Left hindlimb (tissue), 1 donor: ENCODE results near the gene FNDC1.
"Not testable (repeated sequence)": the region's sequence is repeated elsewhere in the genome, so short reads cannot be mapped to it uniquely, and the experiment has no call there.

Experiments used
- DNase-seq: peaks from one replicate; pipeline ENCODE4 v3.0.0-alpha.2; 2018

FNDC1 gene

GRCh38 chr6:159169193-159169555 lies at the start of gene FNDC1:
Gene FNDC1 (plus strand): TSS chr6:159169400. CDS start chr6:159169597, 197 bp downstream.
- peak; percentile 66 for DNase-seq

- no peak for DNase-seq
These were observed 49.4 kb upstream of the FNDC1 start for GRCh38 chr6:159119791-159120190.

- DNase-seq: no peak
These were observed 47.7 kb upstream of the FNDC1 start for GRCh38 chr6:159121486-159121885.

GRCh38 chr6:159122453-159122852 lies 46.7 kb upstream of the FNDC1 start:
- DNase-seq: no peak

GRCh38 chr6:159123831-159124230 lies 45.4 kb upstream of the FNDC1 start:
- not testable (repeated sequence) for DNase-seq

- no peak for DNase-seq
These were observed 44.1 kb upstream of the FNDC1 start for GRCh38 chr6:159125014-159125609.

- no peak for DNase-seq
These were observed 43.2 kb upstream of the FNDC1 start for GRCh38 chr6:159125951-159126352.

- no peak for DNase-seq
These were observed 42.6 kb upstream of the FNDC1 start for GRCh38 chr6:159126590-159126989.

GRCh38 chr6:159127701-159128100 lies 41.5 kb upstream of the FNDC1 start:
- DNase-seq: no peak

- DNase-seq: no peak
These were observed 40.2 kb upstream of the FNDC1 start for GRCh38 chr6:159128978-159129377.

- DNase-seq: no peak
These were observed 38.4 kb upstream of the FNDC1 start for GRCh38 chr6:159130846-159131245.

- no peak for DNase-seq
These were observed 37.5 kb upstream of the FNDC1 start for GRCh38 chr6:159131709-159132108.

- DNase-seq: no peak
These were observed 36.5 kb upstream of the FNDC1 start for GRCh38 chr6:159132664-159133063.

GRCh38 chr6:159134701-159135364 lies 34.4 kb upstream of the FNDC1 start:
- DNase-seq: no peak

GRCh38 chr6:159137676-159138075 lies 31.5 kb upstream of the FNDC1 start:
- no peak for DNase-seq

- DNase-seq: no peak
These were observed 26.7 kb upstream of the FNDC1 start for GRCh38 chr6:159142531-159142930.

GRCh38 chr6:159148641-159149040 lies 20.6 kb upstream of the FNDC1 start:
- DNase-seq: no peak

GRCh38 chr6:159149641-159150040 lies 19.6 kb upstream of the FNDC1 start:
- no peak for DNase-seq

GRCh38 chr6:159151266-159151855 lies 17.8 kb upstream of the FNDC1 start:
- DNase-seq: no peak

- DNase-seq: no peak
These were observed 17.2 kb upstream of the FNDC1 start for GRCh38 chr6:159152041-159152440.

GRCh38 chr6:159152782-159153181 lies 16.4 kb upstream of the FNDC1 start:
- no peak for DNase-seq

- no peak for DNase-seq
These were observed 13.5 kb upstream of the FNDC1 start for GRCh38 chr6:159155679-159156078.

- DNase-seq: no peak
These were observed 13.1 kb upstream of the FNDC1 start for GRCh38 chr6:159156089-159156488.

GRCh38 chr6:159157431-159157830 lies 11.8 kb upstream of the FNDC1 start:
- DNase-seq: no peak

GRCh38 chr6:159161839-159162238 lies 7.4 kb upstream of the FNDC1 start:
- no peak for DNase-seq
